Lower lobe of right lung (tissue), 2 donors: ENCODE measurements around the gene NFYC. TPM values are rescaled to one million over a fixed set of nuclear protein-coding genes. Genes with fewer than 3 reads are reported as not detected.

Source experiments
- ATAC-seq, 2 donors: fragments of 200-7000 bp; cut with Tn5 transposase; one replicate each; pipeline ENCODE4 v1.9.1; 2020 to 2022; ENCODE audit warnings: mild to moderate bottlenecking in 2 of 2, moderate library complexity in 2 of 2
- DNase-seq: peaks from one replicate; pipeline ENCODE4 v3.0.0-alpha.2; 2020
- H3K27ac ChIP-seq: fragments of 200-600 bp; one replicate; pipeline ENCODE4 v1.8.0; 2022
- H3K27me3 ChIP-seq: fragments of 200-600 bp; one replicate; pipeline ENCODE4 v1.8.0; 2022; ENCODE audit warnings: low read depth
- H3K36me3 ChIP-seq: fragments of 200-600 bp; one replicate; pipeline ENCODE4 v1.8.0; 2022; ENCODE audit warnings: mild to moderate bottlenecking
- H3K4me1 ChIP-seq: fragments of 200-600 bp; one replicate; pipeline ENCODE4 v1.8.0; 2022
- H3K4me3 ChIP-seq: fragments of 200-600 bp; one replicate; pipeline ENCODE4 v1.8.0; 2022; ENCODE audit warnings: mild to moderate bottlenecking
- H3K9me3 ChIP-seq: fragments of 200-600 bp; one replicate; pipeline ENCODE4 v1.8.0; 2022
- CTCF ChIP-seq: fragments of 200-600 bp; IDR thresholded peaks from one replicate; pipeline ENCODE4 v1.8.0; 2022; ENCODE audit warnings: antibody characterized with exemption, mild to moderate bottlenecking
- intact Hi-C: fragments of 100-400 bp; cut with DNase I; formaldehyde crosslinking; loops from one replicate; pipeline ENCODE4 v1.11.0; 2022
- total RNA-seq: library from RNA; stranded (reverse); fragmentation: NEBNext Ultra II Directional; extraction: Animal tissue kit (Norgen Biotek cat#: 25700); gene quantifications from one replicate; pipeline ENCODE4 v1.2.1, GENCODE V29; 2021
- donor health status: DM: no; HTN: yes; CAD: no; lungs with severe emphysema.

The NFYC gene
- total RNA-seq, 1 donor from 2014 or later = 54.2 TPM

GRCh38 chr1:40653851-40654537 lies 37.5 kb upstream of the NFYC start:
- Histone ChIP-seq H3K4me1 (no peaks in the 10 kb centered on the region), H3K4me3 (no peak overlapping the region), H3K27me3 (no peaks in the 10 kb centered on the region), H3K9me3 (no peaks in the 10 kb centered on the region), H3K27ac (no peak overlapping the region), H3K36me3 (no peaks in the 10 kb centered on the region)
- no peak for TF ChIP-seq CTCF
- ATAC-seq (no peak), DNase-seq (no peak)
- intact Hi-C loops = no loop called here

- intact Hi-C loops = no loop called here
- H3K27me3 ChIP-seq = no peaks in the 10 kb centered on the region
- TF ChIP-seq CTCF = no peak
- H3K4me3 ChIP-seq = no peak overlapping the region
- DNase-seq (no peak), ATAC-seq (no peak)
- no peaks in the 10 kb centered on the region for H3K4me1 ChIP-seq
- no peaks in the 10 kb centered on the region for H3K36me3 ChIP-seq
- no peak overlapping the region for H3K27ac ChIP-seq
- H3K9me3 ChIP-seq = no peaks in the 10 kb centered on the region
Observed at GRCh38 chr1:40657046-40657445, 34.5 kb upstream of the NFYC start.

GRCh38 chr1:40658751-40659648 lies 32.5 kb upstream of the NFYC start:
- DNase-seq = no peak
- ATAC-seq = no peak
- intact Hi-C loops = no loop called here

GRCh38 chr1:40659649-40659947 lies 31.9 kb upstream of the NFYC start:
- Histone ChIP-seq H3K36me3 (no peaks in the 10 kb centered on the region), H3K4me1 (no peaks in the 10 kb centered on the region), H3K9me3 (no peaks in the 10 kb centered on the region), H3K27ac (no peak overlapping the region), H3K27me3 (no peaks in the 10 kb centered on the region), H3K4me3 (no peak overlapping the region)
- intact Hi-C loops = no loop called here
- no peak for TF ChIP-seq CTCF
- DNase-seq (no peak), ATAC-seq (no peak)

More at GRCh38 chr1:40658751-40659648, 32.5 kb upstream of the NFYC start:
- no peak for TF ChIP-seq CTCF
- Histone ChIP-seq H3K27ac (no peak overlapping the region), H3K27me3 (no peaks in the 10 kb centered on the region), H3K4me3 (no peak overlapping the region), H3K9me3 (no peaks in the 10 kb centered on the region), H3K36me3 (no peaks in the 10 kb centered on the region), H3K4me1 (no peaks in the 10 kb centered on the region)

GRCh38 chr1:40661678-40662077 lies 29.8 kb upstream of the NFYC start:
- no peaks in the 10 kb centered on the region for H3K27me3 ChIP-seq
- H3K9me3 ChIP-seq = no peaks in the 10 kb centered on the region
- intact Hi-C loops = no loop called here
- H3K36me3 ChIP-seq = no peaks in the 10 kb centered on the region
- H3K27ac ChIP-seq = no peak overlapping the region
- DNase-seq (no peak), ATAC-seq (no peak)
- peaks cover 10% of the 10 kb centered on the region for H3K4me1 ChIP-seq
- TF ChIP-seq CTCF = no peak
- no peak overlapping the region for H3K4me3 ChIP-seq
